Nephron (organoid): ENCODE results near the gene XRCC1.
"Not testable (repeated sequence)": the region's sequence is repeated elsewhere in the genome, so short reads cannot be mapped to it uniquely, and the experiment has no call there.

ENCODE experiments used
- H3K27ac Mint-ChIP-seq, 3 experiments: 2 replicates each; pipeline ENCODE4 v1.8.0; 2020; ENCODE audit warnings: mixed read lengths in 3 of 3, mild to moderate bottlenecking in 2 of 3, moderate library complexity in 1 of 3
- H3K27me3 Mint-ChIP-seq: 2 replicates; pipeline ENCODE4 v1.8.0; 2021; ENCODE audit warnings: low read depth, mild to moderate bottlenecking, moderate library complexity, mixed read lengths
- H3K36me3 Mint-ChIP-seq: 2 replicates; pipeline ENCODE4 v1.8.0; 2020; ENCODE audit warnings: low read depth, mixed read lengths
- H3K4me1 Mint-ChIP-seq: 2 replicates; pipeline ENCODE4 v1.8.0; 2020; ENCODE audit warnings: mixed read lengths
- H3K4me3 Mint-ChIP-seq, 3 experiments: 2 replicates each; pipeline ENCODE4 v1.8.0; 2020; ENCODE audit warnings: mild to moderate bottlenecking in 3 of 3, mixed read lengths in 3 of 3, moderate library complexity in 2 of 3
- H3K9me3 Mint-ChIP-seq: 2 replicates; pipeline ENCODE4 v1.8.0; 2020; ENCODE audit warnings: mixed read lengths
- CTCF ChIP-seq, 3 experiments: fragments of 200-600 bp; sonication (generic); IDR thresholded peaks; one replicate each; pipeline ENCODE4 v1.5.0; 2021; ENCODE audit warnings: antibody characterized with exemption in 3 of 3; ENCODE audit not compliant: unreplicated experiment in 3 of 3

Gene XRCC1

GRCh38 chr19:43606569-43607229 lies 31.4 kb upstream of the XRCC1 start:
- no peak for TF ChIP-seq CTCF (IDR thresholded peaks at IDR 0.05; ENCODE audit: unreplicated experiment in 3 of 3)
- H3K27ac Mint-ChIP-seq = peak overlapping the region; percentile 13 to 43 (median 43)
- H3K4me1 Mint-ChIP-seq = peaks cover 7% of the 10 kb centered on the region
- H3K27me3 Mint-ChIP-seq = no peaks in the 10 kb centered on the region
- H3K36me3 Mint-ChIP-seq = peaks cover 36% of the 10 kb centered on the region
- peak overlapping the region in 1 of 3 experiments; percentile 38 for H3K4me3 Mint-ChIP-seq
- no peaks in the 10 kb centered on the region for H3K9me3 Mint-ChIP-seq

- TF ChIP-seq CTCF (IDR thresholded peaks at IDR 0.05; ENCODE audit: unreplicated experiment in 3 of 3) = no peak
- Mint-ChIP-seq H3K27ac (no peak overlapping the region), H3K4me1 (peaks cover 7% of the 10 kb centered on the region), H3K27me3 (no peaks in the 10 kb centered on the region), H3K4me3 (no peak overlapping the region), H3K9me3 (no peaks in the 10 kb centered on the region), H3K36me3 (peaks cover 40% of the 10 kb centered on the region)
Observed at GRCh38 chr19:43605875-43606568, 30.7 kb upstream of the XRCC1 start.

DNA sequence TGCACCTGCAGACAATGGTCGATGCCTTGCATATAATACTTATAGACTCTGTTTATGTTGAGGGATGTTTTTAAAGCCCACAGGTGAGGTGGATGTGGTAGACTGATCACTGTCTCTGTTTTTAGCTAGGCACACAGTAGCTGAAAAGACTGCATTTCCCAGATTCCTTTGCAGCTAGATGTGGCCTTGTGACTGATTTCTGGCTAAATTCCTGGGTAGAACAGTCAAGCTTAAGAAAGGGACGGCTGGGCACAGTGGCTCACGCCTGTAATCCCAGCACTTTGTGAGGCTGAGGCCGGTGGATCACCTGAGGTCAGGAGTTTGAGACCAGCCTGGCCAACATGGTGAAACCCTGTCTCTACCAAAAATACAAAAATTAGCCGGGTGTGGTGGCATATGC lies 25.0 kb upstream of the XRCC1 start:
- not testable (repeated sequence) for H3K27me3 Mint-ChIP-seq, H3K9me3 Mint-ChIP-seq, H3K27ac Mint-ChIP-seq, H3K4me3 Mint-ChIP-seq
- Mint-ChIP-seq H3K4me1 (peaks cover 26% of the 10 kb centered on the region), H3K36me3 (peaks cover 20% of the 10 kb centered on the region)

DNA sequence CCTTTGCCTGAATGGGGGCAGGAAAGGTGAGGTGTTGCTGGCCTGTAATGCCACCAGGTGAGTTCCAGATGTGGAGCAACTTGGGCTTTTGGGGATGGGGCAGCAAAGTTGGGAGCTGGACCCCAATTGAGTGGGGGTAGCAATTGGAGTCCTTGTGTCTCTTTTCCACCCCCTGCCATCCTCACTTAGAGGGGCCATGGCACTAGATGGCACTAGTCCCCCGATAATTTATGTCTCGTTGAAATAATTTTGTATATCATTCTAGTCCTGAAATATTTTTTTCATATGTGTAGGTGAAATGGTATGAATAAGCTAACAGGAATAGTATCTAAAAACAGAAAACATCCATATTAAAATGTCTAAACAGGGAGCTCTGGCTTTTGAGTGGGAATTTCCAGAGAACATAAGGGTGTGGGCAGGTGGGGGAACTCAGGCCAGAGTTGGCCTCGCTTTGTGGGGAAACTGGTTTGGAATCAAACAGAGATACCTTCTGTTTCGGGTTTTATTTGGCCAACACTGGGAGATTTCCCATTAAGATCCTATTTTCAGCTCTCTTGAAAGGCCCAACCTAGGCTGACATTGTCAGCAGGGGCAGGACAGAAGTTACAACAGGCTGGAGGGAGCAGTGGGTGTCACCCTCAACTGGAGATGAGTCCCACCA lies 24.4 kb upstream of the XRCC1 start:
- no peak overlapping the region for H3K27ac Mint-ChIP-seq
- TF ChIP-seq CTCF (IDR thresholded peaks at IDR 0.05; ENCODE audit: unreplicated experiment in 3 of 3) = no peak
- H3K4me1 Mint-ChIP-seq = peaks cover 26% of the 10 kb centered on the region
- no peaks in the 10 kb centered on the region for H3K27me3 Mint-ChIP-seq
- peaks cover 16% of the 10 kb centered on the region for H3K36me3 Mint-ChIP-seq
- H3K4me3 Mint-ChIP-seq = no peak overlapping the region
- H3K9me3 Mint-ChIP-seq = no peaks in the 10 kb centered on the region

- H3K9me3 Mint-ChIP-seq = no peaks in the 10 kb centered on the region
- H3K4me1 Mint-ChIP-seq = peaks cover 30% of the 10 kb centered on the region
- peak overlapping the region in 2 of 3 experiments; percentile 25 to 100 for H3K27ac Mint-ChIP-seq
- H3K36me3 Mint-ChIP-seq = peaks cover 16% of the 10 kb centered on the region
- H3K4me3 Mint-ChIP-seq = peak overlapping the region; percentile 94 to 98 (median 96)
- no peaks in the 10 kb centered on the region for H3K27me3 Mint-ChIP-seq
- TF ChIP-seq CTCF (IDR thresholded peaks at IDR 0.05; ENCODE audit: unreplicated experiment in 3 of 3) = no peak
Observed at GRCh38 chr19:43598445-43599240, 23.3 kb upstream of the XRCC1 start.

DNA sequence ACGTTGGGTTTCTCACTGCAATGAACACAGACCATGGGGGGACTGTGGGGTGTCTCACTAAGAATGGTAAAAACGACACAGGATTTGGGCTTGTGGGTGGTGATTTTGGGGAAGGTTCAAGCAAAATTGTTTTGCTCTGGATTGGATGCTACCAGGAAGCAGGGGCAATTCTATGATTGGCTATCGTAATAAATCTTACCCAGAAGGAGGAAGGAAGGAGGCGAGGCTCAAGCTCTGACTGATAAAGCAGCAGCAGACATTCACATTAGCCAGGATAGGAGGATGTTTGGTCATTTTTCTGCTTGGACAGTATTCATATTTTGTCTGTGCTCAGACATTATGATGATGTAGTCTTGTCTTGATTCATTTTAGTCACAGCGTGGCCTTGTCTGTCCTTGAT lies 22.5 kb upstream of the XRCC1 start:
- Mint-ChIP-seq H3K27ac (peak overlapping the region; percentile 100), H3K9me3 (no peaks in the 10 kb centered on the region), H3K4me3 (peak overlapping the region; percentile 94 to 98 (median 96)), H3K27me3 (no peaks in the 10 kb centered on the region), H3K4me1 (peaks cover 35% of the 10 kb centered on the region), H3K36me3 (peaks cover 22% of the 10 kb centered on the region)
- TF ChIP-seq CTCF (IDR thresholded peaks at IDR 0.05; ENCODE audit: unreplicated experiment in 3 of 3) = no peak
